Body of pancreas (tissue), 4 donors: ENCODE results near the gene PI16.

Experiments used
- CTCF ChIP-seq, 7 experiments: fragments of 450-650 bp in 4 of 7; fragments of 200-600 bp in 3 of 7; sonication (generic) in 3 of 7; IDR thresholded peaks; one replicate each; pipeline ENCODE4 v1.5.1; 2016 to 2019; ENCODE audit warnings: antibody characterized with exemption in 7 of 7
- POLR2A ChIP-seq, 3 donors: fragments of 450-650 bp; IDR thresholded peaks; one replicate each; pipeline ENCODE4 v1.6.1; 2016; ENCODE audit warnings: antibody characterized with exemption in 3 of 3, mild to moderate bottlenecking in 2 of 3

GRCh38 chr6:36976931-36977330 lies 22.4 kb downstream of the PI16 start:
- no peak for TF ChIP-seq CTCF (IDR thresholded peaks at IDR 0.05)
- no peak for TF ChIP-seq POLR2A (IDR thresholded peaks at IDR 0.05)
